Spleen (tissue), 7 donors: ENCODE data around the gene ANKFY1.

Experiments used
- POLR2A ChIP-seq, 3 donors: fragments of 450-650 bp; IDR thresholded peaks; one replicate each; pipeline ENCODE4 v1.5.1; 2017; ENCODE audit warnings: antibody characterized with exemption in 3 of 3, mild to moderate bottlenecking in 1 of 3
- POLR2AphosphoS5 ChIP-seq, 3 donors: sonication (generic); formaldehyde crosslinking; IDR thresholded peaks; one replicate each; pipeline ENCODE4 v1.5.1; 2017; ENCODE audit warnings: antibody characterized with exemption in 3 of 3
- TF ChIP-seq, protein P1 (sequence below), 11 experiments: fragments of 200-600 bp in 7 of 11; fragments of 450-650 bp in 4 of 11; sonication (generic) in 4 of 11; IDR thresholded peaks in 8 of 11; conservative IDR thresholded peaks in 3 of 11; 1 replicate in 7 of 11; 2 replicates in 4 of 11; pipeline versions ENCODE4 v1.4.0 to v1.8.0; 2016 to 2021; ENCODE audit warnings: antibody characterized with exemption in 11 of 11, inconsistent platforms in 4 of 11, mild to moderate bottlenecking in 1 of 11
- donor health status: DM: no; HTN: no; CAD: no; lungs with moderate emphysema.
- donor health status: DM: no; HTN: no; CAD: no.
- donor health status: DM: no; HTN: no; CAD: no.

DNA sequence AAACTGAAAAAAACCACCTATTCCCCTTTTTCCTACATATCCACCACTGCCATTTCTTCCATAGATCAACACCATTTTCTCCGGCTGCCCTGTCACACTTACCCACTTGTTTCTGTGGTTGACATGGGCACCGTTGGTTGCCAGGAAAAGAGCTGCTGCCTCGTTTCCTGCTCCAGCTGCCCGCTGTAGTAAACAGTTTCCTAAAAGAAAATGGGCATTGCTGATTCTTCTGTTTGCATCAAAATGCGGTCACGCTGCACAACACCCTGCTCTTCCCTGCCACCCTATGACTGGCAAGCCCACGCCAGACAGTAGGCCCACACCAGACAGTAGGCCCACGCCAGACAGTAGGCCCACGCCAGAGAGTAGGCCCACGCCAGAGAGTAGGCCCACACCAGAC, 74.5 kb downstream of the ANKFY1 start:
- TF ChIP-seq, protein P1, sequence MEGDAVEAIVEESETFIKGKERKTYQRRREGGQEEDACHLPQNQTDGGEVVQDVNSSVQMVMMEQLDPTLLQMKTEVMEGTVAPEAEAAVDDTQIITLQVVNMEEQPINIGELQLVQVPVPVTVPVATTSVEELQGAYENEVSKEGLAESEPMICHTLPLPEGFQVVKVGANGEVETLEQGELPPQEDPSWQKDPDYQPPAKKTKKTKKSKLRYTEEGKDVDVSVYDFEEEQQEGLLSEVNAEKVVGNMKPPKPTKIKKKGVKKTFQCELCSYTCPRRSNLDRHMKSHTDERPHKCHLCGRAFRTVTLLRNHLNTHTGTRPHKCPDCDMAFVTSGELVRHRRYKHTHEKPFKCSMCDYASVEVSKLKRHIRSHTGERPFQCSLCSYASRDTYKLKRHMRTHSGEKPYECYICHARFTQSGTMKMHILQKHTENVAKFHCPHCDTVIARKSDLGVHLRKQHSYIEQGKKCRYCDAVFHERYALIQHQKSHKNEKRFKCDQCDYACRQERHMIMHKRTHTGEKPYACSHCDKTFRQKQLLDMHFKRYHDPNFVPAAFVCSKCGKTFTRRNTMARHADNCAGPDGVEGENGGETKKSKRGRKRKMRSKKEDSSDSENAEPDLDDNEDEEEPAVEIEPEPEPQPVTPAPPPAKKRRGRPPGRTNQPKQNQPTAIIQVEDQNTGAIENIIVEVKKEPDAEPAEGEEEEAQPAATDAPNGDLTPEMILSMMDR (IDR thresholded peaks at IDR 0.05 in 8 of 11, conservative IDR thresholded peaks at IDR 0.05 in 3 of 11): no peak
- TF ChIP-seq POLR2A (IDR thresholded peaks at IDR 0.05) (no peak), POLR2AphosphoS5 (IDR thresholded peaks at IDR 0.05) (peak in 1 of 3 donors; percentile 28)
